Activated CD4-positive, alpha-beta T cell treated with anti-CD3 and anti-CD28 coated beads, Interleukin-2, amount 50 U/mL, for 1 hour (primary cell): Measurements from ENCODE around the gene COL4A4.

Source experiments
- DNase-seq: peaks from one replicate; pipeline ENCODE4 v3.0.0-alpha.2; 2020

COL4A4 gene

DNA sequence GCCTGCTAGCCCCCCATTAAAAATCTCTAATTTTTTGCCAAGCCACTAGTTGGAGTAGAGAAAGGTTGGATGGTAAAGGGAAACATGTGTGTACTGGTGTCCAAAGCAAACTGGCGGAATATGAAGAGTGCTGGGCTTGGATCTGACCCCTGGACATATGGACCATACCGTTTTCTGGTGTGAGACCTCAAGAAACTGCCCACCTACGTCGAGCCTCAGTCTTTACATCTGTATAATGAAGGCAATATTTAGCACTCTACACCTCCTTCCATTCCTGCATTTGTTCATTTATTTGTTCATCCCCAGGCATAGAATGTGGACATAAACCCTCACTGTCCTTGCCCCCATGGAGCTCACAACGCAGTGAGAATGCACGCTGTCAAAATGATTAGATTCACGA is 185.7 kb downstream of the COL4A4 start:
- DNase-seq: no peak

DNA sequence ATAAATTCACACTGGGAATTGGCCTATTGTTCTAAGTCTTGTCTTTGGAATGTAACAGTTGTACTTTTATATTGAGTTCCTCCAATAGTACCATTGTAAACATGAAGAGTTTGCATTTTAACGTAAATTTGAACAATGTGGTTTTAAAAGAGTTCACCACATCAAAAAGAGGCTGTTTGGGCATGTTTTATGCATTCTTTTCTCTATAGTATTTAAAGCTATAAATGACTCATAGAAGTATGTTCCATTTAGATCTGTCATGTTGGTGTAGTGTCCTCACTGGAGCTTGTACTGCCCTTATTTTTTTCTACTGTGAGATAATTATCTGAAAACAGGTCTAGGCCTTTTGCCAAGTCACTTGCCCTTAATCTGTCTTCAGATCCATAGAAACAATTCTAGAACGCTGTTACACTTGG is 186.2 kb downstream of the COL4A4 start:
- no peak for DNase-seq

DNA sequence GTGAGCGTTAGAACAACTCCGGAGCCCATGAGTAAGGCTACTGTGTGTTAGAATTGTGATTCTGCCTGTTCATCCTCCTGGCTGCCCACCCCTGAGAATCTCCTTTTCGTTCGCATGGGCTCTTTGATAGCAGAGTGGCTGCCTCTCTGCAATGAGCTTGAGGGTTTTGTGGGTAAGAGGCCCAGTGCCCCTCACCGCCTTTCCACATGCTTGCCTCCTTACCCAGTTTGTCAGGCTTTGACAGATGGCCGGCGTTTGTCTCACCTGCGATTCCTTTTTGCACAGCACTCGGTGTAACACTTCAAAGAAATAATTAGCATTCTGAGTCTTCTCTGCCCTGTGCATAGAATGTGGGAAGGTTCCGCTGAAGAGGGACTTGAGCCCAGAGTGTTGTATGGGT is 190.2 kb downstream of the COL4A4 start:
- DNase-seq: no peak

DNA sequence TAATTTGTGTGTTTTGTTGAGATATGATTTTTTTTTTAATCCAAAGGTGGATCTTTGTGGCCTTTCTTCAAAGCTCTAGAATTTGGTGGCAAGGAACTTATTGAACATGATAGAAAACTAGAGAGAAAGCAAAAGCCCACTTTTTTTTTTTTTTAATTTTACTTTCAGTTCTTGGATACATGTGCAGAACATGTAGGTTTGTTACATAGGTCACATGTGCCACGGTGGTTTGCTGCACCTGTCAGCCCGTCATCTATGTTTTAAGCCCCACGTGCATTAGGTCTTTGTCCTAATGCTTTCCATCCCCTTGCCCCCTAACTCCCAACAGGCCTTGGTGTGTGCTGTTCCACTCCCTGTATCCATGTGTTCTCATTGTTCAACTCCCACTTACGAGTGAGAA is 192.2 kb downstream of the COL4A4 start:
- no peak for DNase-seq

DNA sequence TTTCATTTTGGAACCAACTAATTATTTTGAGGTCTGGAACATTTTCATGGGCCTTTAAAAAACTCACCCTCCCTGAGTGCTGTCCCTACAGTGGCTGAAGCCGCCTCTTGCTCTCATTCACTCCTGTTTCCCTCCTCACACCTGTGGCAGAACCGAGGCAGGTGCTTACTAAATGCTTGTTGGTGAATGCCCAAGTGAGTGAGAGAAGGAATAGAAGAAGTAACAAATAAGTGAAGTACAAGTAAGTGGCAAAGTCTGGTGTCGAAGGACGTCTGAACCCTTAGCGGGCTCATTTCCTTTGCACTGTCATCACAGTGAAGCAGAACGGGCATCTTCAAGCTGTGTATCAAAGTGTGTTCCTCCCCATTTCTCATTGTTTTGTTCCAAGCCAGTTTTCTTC is 192.9 kb downstream of the COL4A4 start:
- no peak for DNase-seq

DNA sequence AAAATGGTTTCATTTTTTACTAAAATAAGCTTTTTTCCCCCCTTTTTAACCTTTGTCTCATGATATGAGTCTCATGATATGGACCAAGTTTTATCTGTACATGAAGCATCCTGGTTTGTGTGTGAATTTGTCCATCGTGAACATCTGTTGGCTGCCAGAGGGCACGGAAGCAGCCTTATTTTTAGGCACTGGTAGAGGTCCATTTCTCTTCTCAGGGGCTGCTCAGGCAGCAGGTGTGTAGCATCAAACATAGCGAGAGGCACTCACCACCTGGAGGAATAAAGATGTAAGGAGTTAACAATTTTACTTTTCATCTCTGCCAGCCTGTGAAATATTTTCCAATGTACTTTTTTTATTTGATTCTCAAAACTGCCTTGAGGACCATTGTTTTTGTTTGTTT is 193.6 kb downstream of the COL4A4 start:
- DNase-seq: no peak

DNA sequence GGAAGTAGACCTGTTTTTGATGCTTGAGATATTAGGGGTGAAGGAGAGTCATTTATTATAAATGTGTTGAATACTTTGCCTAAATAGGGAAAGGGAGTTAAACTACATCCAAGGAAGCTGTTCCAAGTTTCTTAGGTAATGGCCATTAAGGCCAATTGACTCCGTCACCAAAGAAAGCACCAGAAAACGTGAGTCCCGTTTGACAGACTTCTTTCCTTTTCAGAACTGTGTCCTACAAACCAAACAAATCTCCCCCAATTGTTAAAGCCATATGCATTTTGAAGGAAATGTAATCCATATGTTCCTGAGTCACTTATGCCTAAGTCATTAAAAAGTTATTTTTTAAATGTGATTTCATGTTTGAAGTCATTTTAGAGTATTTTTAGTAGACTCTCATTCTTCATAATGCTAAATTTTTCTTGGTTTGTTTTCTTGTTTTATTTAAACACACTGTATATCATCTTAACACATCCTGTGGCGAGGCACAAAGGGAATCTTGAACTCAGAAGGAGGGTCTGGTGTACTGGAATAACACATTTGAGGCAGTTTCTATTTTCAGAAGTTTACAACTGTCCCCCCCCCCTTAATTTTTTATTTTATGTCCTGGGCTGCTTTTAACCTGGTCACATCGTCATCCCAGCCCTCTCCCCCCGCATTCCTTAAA is 194.5 kb downstream of the COL4A4 start:
- no peak for DNase-seq

DNA sequence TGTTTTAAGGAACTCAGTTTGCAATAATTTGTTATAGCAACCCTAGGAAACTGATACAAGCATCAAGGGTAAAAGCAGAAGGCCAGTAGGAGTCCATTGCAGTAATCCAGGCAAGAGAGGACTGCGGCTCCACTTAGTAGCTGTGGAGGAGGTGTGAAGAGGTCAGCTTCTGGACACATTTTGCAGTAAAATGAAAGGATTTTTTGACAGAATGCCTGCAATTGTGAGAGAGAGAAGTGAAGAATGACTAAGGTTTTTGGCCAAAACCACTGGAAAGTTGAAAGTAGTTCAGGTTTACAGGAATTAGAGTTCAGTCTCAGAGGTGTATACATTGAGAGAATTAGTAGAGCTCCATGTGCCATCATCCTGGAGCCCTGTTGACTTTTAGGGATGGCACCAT is 198.6 kb downstream of the COL4A4 start:
- DNase-seq: no peak

DNA sequence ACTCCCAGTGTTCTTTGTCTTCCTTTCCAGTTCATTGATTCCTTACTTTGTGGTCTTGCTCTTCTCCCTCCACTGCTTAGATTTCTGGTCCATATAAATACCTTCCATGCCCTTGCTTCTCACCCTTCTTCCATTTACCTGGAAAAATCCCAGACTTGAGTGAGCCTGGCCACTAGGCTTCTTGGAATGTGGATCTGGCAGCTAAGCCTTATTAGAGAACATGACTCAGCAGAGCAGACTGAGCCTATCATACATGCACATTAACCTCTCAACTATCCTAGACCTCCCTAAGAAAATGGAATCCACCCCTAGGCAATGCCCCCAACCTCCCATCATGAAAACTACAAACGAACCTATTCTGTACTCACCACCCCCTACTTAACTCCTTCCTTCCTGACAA is 200.5 kb downstream of the COL4A4 start:
- no peak for DNase-seq

DNA sequence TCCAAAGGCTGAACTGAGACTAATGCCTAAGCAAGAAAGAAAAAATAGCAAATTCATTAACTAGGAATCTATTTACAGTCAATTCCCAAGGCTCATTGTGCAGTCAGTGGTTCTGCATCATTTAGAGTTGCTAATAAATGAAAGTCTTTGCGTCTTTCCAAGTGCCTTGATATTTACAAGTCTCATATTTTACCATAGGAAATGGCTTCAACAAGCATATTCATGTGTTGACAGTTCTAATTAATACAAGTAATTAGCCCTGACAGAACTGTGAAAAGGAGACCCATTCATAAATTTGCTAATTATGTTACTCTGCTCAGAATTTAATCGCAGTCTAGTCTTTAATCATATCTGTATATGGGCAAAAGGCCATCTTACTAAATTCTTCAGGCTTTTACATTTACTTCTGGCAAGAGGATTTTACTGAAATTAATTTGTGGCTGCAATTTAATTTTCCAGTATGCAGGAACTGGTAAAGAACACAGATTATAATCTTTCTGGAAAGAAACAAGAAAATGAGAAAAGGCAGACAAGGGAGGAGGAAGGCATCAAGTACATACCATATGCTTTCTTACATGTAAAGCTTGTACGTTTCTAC is 201.7 kb downstream of the COL4A4 start:
- DNase-seq: no peak

DNA sequence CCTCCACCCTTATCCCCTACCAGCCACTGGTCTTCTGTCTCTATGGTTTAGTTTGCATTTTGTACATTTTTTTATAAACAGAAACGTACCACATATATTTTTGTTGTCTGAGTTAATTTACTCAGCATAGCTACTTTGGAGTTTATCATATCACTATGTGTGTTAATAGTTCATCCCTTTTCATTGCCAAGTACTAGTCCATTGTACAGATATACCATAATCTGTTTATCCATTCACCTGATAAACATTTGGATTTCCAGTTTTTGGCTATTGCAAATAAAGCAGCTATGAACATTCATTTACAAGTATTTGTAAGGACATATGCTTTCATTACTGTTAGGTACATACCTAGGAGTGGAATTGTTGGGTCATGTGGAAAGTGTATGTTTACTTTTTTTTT is 204.6 kb downstream of the COL4A4 start:
- DNase-seq: no peak

DNA sequence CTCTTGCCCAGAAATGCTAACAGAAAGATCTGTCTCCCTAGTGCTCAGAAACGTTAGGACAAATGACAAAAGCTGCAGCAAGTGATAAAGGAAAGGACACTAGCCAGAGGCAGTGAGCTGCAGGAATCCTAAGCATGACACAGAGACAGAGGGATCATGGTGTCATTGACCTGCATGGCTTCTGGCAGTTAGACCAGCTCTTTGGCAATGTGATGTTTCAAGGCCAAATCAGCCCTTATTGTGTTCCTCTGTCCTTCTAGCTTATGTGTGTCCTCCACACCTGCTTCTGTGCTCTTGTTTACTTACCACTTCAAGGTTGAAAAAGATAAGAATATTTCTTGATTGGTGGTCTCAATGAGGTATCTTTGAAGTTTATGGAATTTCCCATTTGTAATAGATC is 207.3 kb downstream of the COL4A4 start:
- DNase-seq: no peak

DNA sequence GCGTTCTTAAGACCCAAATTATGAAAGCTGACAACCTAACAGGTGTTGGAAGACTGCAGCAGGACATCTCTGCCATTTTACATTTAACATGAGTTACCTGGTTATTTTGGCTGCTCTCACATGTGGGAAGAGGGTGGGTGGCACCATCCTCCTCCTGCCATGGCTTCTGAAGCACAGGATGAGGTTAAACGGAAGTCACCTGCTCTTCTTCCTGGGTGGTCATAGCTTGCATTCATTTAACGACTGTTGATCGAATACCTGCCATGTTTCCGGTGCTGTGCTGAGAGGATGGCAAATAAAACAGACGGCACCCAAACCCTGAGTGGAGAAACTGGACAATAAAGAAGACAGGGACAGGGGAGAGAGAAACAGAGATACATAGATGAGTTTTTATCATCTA is 210.2 kb downstream of the COL4A4 start:
- no peak for DNase-seq

DNA sequence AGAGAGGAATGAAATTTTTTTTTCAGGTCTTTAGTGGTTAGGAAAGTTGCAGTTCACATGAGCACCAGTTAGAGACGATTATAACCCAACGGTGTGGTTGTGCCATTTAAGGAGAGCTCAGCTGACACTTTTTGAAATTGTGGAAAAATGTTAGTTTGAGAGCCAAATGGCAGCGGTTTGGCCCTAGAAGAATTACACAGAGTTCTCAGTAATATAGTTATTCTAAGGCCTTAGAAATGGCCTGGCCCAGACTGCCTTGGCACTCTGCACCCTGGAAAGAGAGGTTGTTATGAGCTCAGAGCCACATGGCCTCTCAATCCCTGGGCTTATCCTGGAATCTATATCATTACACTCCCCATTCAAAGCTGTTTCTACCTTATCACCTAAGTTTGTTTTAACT is 210.8 kb downstream of the COL4A4 start:
- DNase-seq: no peak
